Activated naive CD4-positive, alpha-beta T cell treated with anti-CD3 and anti-CD28 coated beads, Interleukin-2, amount 50 U/mL, for 24 hours (primary cell): ENCODE results near the gene ADRB1.

Experiments
- H3K27ac Mint-ChIP-seq: one replicate; pipeline ENCODE4 v1.8.0; 2021; ENCODE audit warnings: mild to moderate bottlenecking, mixed read lengths
- H3K27me3 Mint-ChIP-seq: one replicate; pipeline ENCODE4 v1.8.0; 2021; ENCODE audit warnings: mixed read lengths
- H3K36me3 Mint-ChIP-seq: one replicate; pipeline ENCODE4 v1.8.0; 2021; ENCODE audit warnings: mixed read lengths
- H3K4me1 Mint-ChIP-seq: one replicate; pipeline ENCODE4 v1.8.0; 2021; ENCODE audit warnings: mixed read lengths
- H3K4me3 Mint-ChIP-seq: one replicate; pipeline ENCODE4 v1.8.0; 2021; ENCODE audit warnings: mild to moderate bottlenecking, mixed read lengths
- H3K9me3 Mint-ChIP-seq: one replicate; pipeline ENCODE4 v1.8.0; 2021; ENCODE audit warnings: mixed read lengths

ADRB1 gene

DNA sequence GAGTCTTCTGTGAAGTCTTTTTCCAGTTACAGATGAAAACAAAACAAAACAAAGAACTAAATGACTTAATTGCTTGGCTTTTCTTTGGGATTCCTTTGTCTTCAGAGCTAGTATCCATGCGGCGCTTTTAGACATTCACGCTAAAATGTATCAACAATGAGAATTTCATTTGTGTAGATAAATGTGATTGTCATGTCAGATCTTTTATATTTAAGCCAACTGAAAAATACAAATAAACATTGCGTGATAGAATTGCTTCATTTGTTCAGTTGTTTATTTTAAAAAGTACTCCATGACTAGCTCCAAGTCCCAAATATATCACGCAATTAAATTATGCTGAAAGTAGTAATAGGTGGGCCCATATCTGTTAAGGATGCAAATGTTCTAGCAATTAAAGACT is 7.9 kb upstream of the ADRB1 start:
- H3K4me3 Mint-ChIP-seq, result no peak overlapping the region
- no peak overlapping the region for H3K27ac Mint-ChIP-seq
- no peaks in the 10 kb centered on the region for H3K4me1 Mint-ChIP-seq
- peaks cover 20% of the 10 kb centered on the region for H3K27me3 Mint-ChIP-seq
- no peaks in the 10 kb centered on the region for H3K9me3 Mint-ChIP-seq
- no peaks in the 10 kb centered on the region for H3K36me3 Mint-ChIP-seq

DNA sequence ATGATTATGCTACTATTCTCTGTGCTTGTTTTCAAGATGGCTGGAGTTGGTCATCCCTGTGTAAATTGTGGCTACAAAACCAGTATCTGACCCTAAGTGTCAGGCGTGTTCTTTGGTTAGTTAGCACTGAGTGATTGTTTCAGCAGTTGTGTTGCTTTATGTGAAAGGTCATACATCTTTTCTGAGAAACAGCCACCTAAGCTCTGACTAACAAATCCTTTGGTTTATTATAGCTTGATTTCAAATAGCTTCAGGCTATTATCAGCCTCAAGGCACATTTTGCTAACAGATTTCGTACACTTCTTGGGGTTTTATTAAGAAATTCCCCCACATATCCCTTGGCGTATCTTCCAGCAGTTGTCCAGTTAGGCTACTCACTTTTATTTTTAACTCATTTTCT is 4.8 kb upstream of the ADRB1 start:
- Mint-ChIP-seq H3K4me1 (peaks cover 6% of the 10 kb centered on the region), H3K4me3 (no peak overlapping the region), H3K27ac (no peak overlapping the region), H3K27me3 (peaks cover 27% of the 10 kb centered on the region), H3K9me3 (no peaks in the 10 kb centered on the region), H3K36me3 (no peaks in the 10 kb centered on the region)

DNA sequence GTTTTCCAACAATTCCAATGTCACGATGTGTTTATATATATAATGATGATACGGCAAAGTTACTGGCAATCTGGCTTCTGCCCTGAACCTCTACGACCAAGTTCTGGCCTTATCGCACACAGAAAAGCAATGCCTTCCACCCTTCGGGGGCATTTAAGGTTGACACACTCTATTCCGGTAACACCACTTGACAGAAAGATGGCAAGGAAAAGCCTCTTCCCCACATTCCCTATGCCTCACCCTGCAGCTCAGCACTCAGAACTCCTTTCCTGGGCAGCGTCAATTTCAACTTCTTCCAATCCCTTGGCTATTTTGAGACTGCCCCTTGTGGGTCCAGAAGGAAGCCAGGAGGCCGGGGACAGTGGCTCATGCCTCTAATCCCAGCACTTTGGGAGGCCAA is 2.5 kb upstream of the ADRB1 start:
- peaks cover 38% of the 10 kb centered on the region for H3K27me3 Mint-ChIP-seq
- H3K36me3 Mint-ChIP-seq, result no peaks in the 10 kb centered on the region
- H3K4me3 Mint-ChIP-seq, result no peak overlapping the region
- peaks cover 16% of the 10 kb centered on the region for H3K4me1 Mint-ChIP-seq
- H3K9me3 Mint-ChIP-seq, result no peaks in the 10 kb centered on the region
- peak overlapping the region; percentile 51 for H3K27ac Mint-ChIP-seq

DNA sequence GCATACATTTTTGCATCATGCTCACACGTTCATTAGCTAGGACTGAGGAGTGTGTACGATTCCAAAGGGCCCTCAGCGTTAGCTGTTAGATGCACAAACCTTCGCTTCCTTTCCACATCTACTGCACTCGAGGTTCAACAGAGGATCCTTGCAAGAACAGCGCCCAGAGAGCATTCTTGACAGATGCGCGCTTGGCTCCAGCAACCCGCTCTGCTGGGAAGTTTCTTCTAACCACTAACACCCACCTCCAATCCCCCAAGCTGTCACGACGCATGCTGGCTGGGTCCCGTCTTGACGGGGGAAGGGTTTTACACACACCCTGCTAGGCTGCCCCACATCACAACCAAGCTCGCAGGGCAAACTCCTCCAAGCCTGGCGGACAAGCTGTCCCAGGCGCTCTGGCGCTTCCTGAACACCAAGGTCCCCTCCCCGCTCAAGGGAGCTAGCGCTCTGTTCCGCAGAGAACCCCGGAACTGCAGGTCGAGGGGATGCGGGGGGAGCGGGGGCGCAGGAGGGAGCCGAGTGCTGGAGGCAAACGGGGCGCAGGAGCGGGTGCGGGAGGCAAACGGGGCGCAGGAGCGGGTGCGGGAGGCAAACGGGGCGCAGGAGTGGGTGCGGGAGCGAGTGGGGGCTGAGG is 653 bp upstream of the ADRB1 start:
- Mint-ChIP-seq H3K27ac (no peak overlapping the region), H3K27me3 (peaks cover 39% of the 10 kb centered on the region)

DNA sequence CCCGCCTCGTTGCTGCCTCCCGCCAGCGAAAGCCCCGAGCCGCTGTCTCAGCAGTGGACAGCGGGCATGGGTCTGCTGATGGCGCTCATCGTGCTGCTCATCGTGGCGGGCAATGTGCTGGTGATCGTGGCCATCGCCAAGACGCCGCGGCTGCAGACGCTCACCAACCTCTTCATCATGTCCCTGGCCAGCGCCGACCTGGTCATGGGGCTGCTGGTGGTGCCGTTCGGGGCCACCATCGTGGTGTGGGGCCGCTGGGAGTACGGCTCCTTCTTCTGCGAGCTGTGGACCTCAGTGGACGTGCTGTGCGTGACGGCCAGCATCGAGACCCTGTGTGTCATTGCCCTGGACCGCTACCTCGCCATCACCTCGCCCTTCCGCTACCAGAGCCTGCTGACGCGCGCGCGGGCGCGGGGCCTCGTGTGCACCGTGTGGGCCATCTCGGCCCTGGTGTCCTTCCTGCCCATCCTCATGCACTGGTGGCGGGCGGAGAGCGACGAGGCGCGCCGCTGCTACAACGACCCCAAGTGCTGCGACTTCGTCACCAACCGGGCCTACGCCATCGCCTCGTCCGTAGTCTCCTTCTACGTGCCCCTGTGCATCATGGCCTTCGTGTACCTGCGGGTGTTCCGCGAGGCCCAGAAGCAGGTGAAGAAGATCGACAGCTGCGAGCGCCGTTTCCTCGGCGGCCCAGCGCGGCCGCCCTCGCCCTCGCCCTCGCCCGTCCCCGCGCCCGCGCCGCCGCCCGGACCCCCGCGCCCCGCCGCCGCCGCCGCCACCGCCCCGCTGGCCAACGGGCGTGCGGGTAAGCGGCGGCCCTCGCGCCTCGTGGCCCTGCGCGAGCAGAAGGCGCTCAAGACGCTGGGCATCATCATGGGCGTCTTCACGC is 825 bp downstream of the ADRB1 start:
- peaks cover 16% of the 10 kb centered on the region for H3K4me1 Mint-ChIP-seq
- H3K36me3 Mint-ChIP-seq, result no peaks in the 10 kb centered on the region
- H3K27me3 Mint-ChIP-seq, result peaks cover 45% of the 10 kb centered on the region
- H3K27ac Mint-ChIP-seq, result no peak overlapping the region
- H3K4me3 Mint-ChIP-seq, result peak overlapping the region; percentile 70
- no peaks in the 10 kb centered on the region for H3K9me3 Mint-ChIP-seq

More for the DNA sequence above, 653 bp upstream of the ADRB1 start:
- Mint-ChIP-seq H3K36me3 (no peaks in the 10 kb centered on the region), H3K4me3 (peak overlapping the region; percentile 53), H3K4me1 (peaks cover 16% of the 10 kb centered on the region), H3K9me3 (no peaks in the 10 kb centered on the region)

DNA sequence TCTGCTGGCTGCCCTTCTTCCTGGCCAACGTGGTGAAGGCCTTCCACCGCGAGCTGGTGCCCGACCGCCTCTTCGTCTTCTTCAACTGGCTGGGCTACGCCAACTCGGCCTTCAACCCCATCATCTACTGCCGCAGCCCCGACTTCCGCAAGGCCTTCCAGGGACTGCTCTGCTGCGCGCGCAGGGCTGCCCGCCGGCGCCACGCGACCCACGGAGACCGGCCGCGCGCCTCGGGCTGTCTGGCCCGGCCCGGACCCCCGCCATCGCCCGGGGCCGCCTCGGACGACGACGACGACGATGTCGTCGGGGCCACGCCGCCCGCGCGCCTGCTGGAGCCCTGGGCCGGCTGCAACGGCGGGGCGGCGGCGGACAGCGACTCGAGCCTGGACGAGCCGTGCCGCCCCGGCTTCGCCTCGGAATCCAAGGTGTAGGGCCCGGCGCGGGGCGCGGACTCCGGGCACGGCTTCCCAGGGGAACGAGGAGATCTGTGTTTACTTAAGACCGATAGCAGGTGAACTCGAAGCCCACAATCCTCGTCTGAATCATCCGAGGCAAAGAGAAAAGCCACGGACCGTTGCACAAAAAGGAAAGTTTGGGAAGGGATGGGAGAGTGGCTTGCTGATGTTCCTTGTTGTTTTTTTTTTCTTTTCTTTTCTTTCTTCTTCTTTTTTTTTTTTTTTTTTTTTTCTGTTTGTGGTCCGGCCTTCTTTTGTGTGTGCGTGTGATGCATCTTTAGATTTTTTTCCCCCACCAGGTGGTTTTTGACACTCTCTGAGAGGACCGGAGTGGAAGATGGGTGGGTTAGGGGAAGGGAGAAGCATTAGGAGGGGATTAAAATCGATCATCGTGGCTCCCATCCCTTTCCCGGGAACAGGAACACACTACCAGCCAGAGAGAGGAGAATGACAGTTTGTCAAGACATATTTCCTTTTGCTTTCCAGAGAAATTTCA is 1.7 kb downstream of the ADRB1 start:
- Mint-ChIP-seq H3K27me3 (peaks cover 45% of the 10 kb centered on the region), H3K4me1 (peaks cover 16% of the 10 kb centered on the region), H3K27ac (peak overlapping the region; percentile 24), H3K9me3 (no peaks in the 10 kb centered on the region), H3K36me3 (no peaks in the 10 kb centered on the region), H3K4me3 (peak overlapping the region; percentile 60)

DNA sequence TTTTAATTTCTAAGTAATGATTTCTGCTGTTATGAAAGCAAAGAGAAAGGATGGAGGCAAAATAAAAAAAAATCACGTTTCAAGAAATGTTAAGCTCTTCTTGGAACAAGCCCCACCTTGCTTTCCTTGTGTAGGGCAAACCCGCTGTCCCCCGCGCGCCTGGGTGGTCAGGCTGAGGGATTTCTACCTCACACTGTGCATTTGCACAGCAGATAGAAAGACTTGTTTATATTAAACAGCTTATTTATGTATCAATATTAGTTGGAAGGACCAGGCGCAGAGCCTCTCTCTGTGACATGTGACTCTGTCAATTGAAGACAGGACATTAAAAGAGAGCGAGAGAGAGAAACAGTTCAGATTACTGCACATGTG is 2.4 kb downstream of the ADRB1 start:
- peaks cover 16% of the 10 kb centered on the region for H3K4me1 Mint-ChIP-seq
- H3K27me3 Mint-ChIP-seq, result peaks cover 45% of the 10 kb centered on the region
- H3K27ac Mint-ChIP-seq, result peak overlapping the region; percentile 17
- H3K4me3 Mint-ChIP-seq, result peak overlapping the region; percentile 60
- no peaks in the 10 kb centered on the region for H3K36me3 Mint-ChIP-seq
- H3K9me3 Mint-ChIP-seq, result no peaks in the 10 kb centered on the region

DNA sequence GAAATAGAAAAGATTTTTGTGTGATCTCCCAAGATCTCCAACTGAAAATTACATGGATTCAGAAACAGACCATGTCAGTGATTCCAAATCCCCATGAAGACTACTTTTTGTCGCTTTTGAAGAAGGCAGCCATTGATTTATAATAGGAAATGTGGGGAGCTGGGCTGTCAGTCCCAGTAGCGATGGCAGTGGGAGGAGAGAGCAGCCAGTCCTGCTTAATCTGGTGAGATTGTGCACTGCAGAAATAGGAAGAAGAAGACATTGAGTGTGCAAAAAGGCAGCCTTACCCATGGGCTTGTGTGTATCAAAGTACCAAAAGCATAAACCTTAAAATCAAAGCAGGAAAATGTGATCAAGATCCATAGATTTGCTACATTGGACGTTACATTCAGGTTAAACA is 4.8 kb downstream of the ADRB1 start:
- Mint-ChIP-seq H3K4me3 (no peak overlapping the region), H3K27ac (no peak overlapping the region), H3K27me3 (peaks cover 42% of the 10 kb centered on the region), H3K4me1 (peaks cover 10% of the 10 kb centered on the region), H3K36me3 (no peaks in the 10 kb centered on the region), H3K9me3 (no peaks in the 10 kb centered on the region)

DNA sequence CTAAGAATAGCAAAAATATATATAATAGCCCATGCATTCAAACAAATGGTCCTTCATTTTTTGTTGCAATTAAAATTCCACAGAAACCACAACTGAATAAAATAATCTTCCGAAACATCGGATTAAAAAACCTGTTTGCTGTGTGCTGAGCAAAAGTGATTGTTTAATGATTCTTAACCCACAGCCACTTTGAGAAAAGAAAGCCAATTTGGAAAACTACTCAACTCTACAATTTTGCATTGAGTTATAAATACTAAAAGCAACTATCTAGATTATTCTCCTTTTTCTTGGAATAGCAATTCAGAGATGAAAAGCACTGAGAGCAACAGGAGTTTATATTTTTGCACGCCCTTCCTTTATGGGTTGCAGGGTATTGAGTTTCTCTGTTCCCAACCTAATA is 8.0 kb downstream of the ADRB1 start:
- Mint-ChIP-seq H3K4me1 (no peaks in the 10 kb centered on the region), H3K36me3 (no peaks in the 10 kb centered on the region), H3K4me3 (no peak overlapping the region), H3K27me3 (peaks cover 25% of the 10 kb centered on the region), H3K9me3 (no peaks in the 10 kb centered on the region), H3K27ac (no peak overlapping the region)

DNA sequence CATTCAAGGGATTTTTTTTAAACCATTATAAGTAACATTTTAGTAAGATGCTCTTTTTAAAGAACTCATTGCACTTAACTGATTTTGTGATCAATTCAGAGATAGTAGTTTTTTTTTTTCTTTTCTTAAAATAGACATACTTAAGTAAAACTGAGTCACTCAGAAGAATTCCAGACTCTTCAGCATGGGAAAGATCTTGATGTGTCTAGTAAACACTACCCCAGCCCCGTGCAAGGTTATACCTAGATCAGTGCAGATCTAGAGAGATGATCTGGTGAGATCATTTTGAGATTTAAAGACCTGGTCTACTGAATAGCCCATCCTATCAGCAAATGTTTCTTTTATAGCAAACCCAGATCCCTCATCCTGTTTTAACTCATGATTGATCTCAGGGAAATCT is 8.6 kb downstream of the ADRB1 start:
- Mint-ChIP-seq H3K4me1 (no peaks in the 10 kb centered on the region), H3K36me3 (no peaks in the 10 kb centered on the region), H3K9me3 (no peaks in the 10 kb centered on the region), H3K27me3 (peaks cover 22% of the 10 kb centered on the region), H3K27ac (no peak overlapping the region), H3K4me3 (no peak overlapping the region)

DNA sequence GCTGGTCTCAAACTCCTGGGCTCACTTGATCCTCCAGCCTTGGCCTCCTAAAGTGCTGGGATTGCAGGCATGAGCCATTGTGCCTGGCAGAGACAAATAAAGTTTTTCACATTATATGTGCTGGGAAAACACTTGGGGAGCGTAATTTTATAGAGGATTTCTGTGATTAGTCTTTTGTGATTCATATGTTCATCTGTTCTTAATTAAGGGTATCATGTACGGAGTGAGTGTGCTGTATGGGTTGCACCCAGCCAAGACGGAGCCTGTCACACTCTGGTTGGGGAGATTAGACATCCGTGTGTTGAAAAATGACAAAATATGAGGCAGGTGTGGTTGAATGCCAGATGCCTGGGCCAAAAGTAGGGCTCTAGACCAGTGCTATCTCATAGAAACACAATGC is 10.3 kb downstream of the ADRB1 start:
- no peaks in the 10 kb centered on the region for H3K9me3 Mint-ChIP-seq
- H3K4me3 Mint-ChIP-seq, result no peak overlapping the region
- H3K27me3 Mint-ChIP-seq, result peaks cover 15% of the 10 kb centered on the region
- H3K4me1 Mint-ChIP-seq, result no peaks in the 10 kb centered on the region
- no peak overlapping the region for H3K27ac Mint-ChIP-seq
- no peaks in the 10 kb centered on the region for H3K36me3 Mint-ChIP-seq

DNA sequence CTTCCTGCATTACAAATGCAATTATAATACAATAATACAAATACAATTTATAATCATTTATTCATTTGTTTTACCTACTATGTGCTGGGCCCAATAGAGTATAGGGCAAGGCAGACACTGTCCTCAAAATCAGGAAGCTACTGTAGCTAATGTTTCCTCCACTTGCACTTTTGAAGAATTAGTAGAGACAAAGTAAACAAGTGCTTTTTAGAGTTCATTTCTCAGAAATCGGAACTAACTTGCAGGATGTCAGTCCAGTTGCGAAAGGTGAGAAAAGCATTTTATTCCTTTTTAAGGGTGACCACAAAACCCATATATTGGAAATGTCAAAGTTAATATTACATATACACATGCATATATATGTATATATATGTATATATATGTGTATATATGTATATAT is 14.2 kb downstream of the ADRB1 start:
- Mint-ChIP-seq H3K36me3 (no peaks in the 10 kb centered on the region), H3K4me1 (no peaks in the 10 kb centered on the region), H3K27ac (no peak overlapping the region)

DNA sequence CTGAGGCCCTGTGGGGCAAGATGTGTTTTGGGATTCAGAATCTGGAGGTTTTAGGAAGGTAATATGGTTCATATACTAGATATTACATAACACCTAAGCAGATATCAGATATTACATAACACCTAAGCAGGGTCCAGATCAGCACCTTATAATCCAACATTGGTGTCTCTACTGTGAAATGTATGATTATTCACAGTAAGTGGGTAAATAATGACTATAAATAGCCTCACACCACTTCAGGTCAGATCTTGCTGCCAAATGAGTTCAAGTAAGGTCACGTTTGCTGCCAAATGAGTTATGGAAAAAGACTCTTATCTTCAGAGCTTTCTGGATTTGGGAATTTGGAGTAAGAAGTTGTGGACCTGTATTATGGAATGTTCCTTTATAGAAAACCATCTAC is 14.6 kb downstream of the ADRB1 start:
- Mint-ChIP-seq H3K27ac (no peak overlapping the region), H3K4me3 (no peak overlapping the region), H3K27me3 (peaks cover 2% of the 10 kb centered on the region), H3K36me3 (no peaks in the 10 kb centered on the region), H3K4me1 (no peaks in the 10 kb centered on the region), H3K9me3 (no peaks in the 10 kb centered on the region)

More for the DNA sequence above, 14.2 kb downstream of the ADRB1 start:
- Mint-ChIP-seq H3K27me3 (peaks cover 4% of the 10 kb centered on the region), H3K9me3 (no peaks in the 10 kb centered on the region), H3K4me3 (no peak overlapping the region)

DNA sequence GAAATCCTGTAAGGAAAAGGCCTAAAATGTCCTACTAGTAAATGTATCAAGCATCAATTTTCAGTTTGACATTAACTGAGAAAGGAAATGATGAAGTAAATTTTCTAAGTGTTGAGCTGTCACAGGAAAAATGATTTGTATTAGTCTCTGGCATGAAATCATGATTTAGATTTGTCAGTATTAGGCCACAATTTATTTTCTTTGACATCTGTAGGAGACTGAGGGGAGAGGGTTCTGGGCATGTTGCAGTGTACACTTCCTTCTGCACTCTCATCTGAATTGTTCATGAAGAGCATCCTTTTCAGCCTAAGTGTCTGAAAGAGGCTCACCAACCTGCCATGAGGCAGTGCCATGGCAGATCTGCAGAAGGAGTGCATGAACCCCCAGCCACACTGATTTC is 15.9 kb downstream of the ADRB1 start:
- H3K4me1 Mint-ChIP-seq, result no peaks in the 10 kb centered on the region
- no peak overlapping the region for H3K4me3 Mint-ChIP-seq
- H3K36me3 Mint-ChIP-seq, result no peaks in the 10 kb centered on the region
- H3K27ac Mint-ChIP-seq, result no peak overlapping the region
- H3K9me3 Mint-ChIP-seq, result no peaks in the 10 kb centered on the region
- H3K27me3 Mint-ChIP-seq, result peaks cover 2% of the 10 kb centered on the region

DNA sequence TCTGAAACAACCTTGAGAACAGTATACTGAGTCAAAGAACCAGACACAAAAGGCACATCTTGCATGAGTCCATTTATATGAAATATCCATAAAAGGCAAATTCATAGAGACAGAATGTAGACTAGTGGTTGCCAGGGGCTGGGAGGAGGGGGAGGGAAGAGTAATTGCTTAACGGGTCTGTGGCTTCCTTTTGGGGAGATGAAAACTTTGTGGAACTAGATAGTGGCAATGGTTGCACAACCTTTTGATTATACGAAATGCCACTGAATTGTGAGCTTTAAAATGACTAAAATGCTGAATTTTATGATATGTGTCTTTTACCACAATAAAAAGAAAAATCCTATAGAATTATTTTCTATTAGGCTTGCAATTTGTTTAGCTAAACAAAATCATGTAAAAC is 16.8 kb downstream of the ADRB1 start:
- peaks cover 2% of the 10 kb centered on the region for H3K27me3 Mint-ChIP-seq
- H3K27ac Mint-ChIP-seq, result no peak overlapping the region
- H3K4me1 Mint-ChIP-seq, result no peaks in the 10 kb centered on the region
- no peaks in the 10 kb centered on the region for H3K36me3 Mint-ChIP-seq
- H3K9me3 Mint-ChIP-seq, result no peaks in the 10 kb centered on the region
- H3K4me3 Mint-ChIP-seq, result no peak overlapping the region
